PC-9 (cell line): ENCODE measurements around the gene RNF152. TPM values are rescaled to one million over a fixed set of nuclear protein-coding genes. Genes with fewer than 3 reads are reported as not detected.

ENCODE experiments used
- BruUV-seq: library from RNA; stranded (reverse); fragments of 400-500 nt; replicated peaks from 2 replicates; lab custom pipeline; 2021; lab: Mats Ljungman, UMichigan
- CTCF ChIA-PET: fragments of 300-600 bp; sonication (Branson Sonifier 250); formaldehyde crosslinking; loops from one replicate; lab custom pipeline; 2022; ENCODE audit warnings: antibody characterized with exemption; lab: Charles Lee
- POLR2A ChIA-PET: fragments of 300-600 bp; sonication (Branson Sonifier 250); formaldehyde crosslinking; loops from one replicate; lab custom pipeline; 2022; ENCODE audit warnings: antibody characterized with exemption; ENCODE audit not compliant: unreplicated experiment; lab: Charles Lee
- DNase-seq, 2 experiments: peaks; one replicate each; pipeline versions ENCODE4 v3.0.0 to v3.0.0-alpha.2; 2015 to 2022; ENCODE audit warnings: mixed read lengths in 1 of 2
- H2AFZ ChIP-seq: fragments of 200-600 bp; sonication (generic); 2 replicates; pipeline ENCODE4 v1.8.1; 2017; ENCODE audit warnings: antibody characterized with exemption
- H3F3A ChIP-seq: fragments of 200-600 bp; sonication (generic); 2 replicates; pipeline ENCODE4 v1.8.1; 2017; ENCODE audit warnings: antibody characterized with exemption, mild to moderate bottlenecking, low read depth; ENCODE audit not compliant: insufficient read depth
- H3K27ac ChIP-seq: fragments of 200-600 bp; sonication (generic); 2 replicates; pipeline ENCODE4 v1.6.1; 2016; ENCODE audit warnings: mixed run types
- H3K27me3 ChIP-seq: fragments of 200-600 bp; sonication (generic); 2 replicates; pipeline ENCODE4 v1.6.1; 2016; ENCODE audit warnings: low read depth, mixed run types; ENCODE audit not compliant: insufficient read depth
- H3K36me3 ChIP-seq: fragments of 200-600 bp; sonication (generic); 2 replicates; pipeline ENCODE4 v1.6.1; 2016; ENCODE audit warnings: low read depth, mixed run types
- H3K4me1 ChIP-seq: fragments of 200-600 bp; sonication (generic); replicated peaks from 2 replicates; pipeline ENCODE4 v1.6.1; 2016; ENCODE audit warnings: mixed run types; ENCODE audit not compliant: insufficient read depth
- H3K4me2 ChIP-seq: fragments of 200-600 bp; sonication (generic); 2 replicates; pipeline ENCODE4 v1.6.1; 2017; ENCODE audit warnings: mixed run types
- H3K4me3 ChIP-seq: fragments of 200-600 bp; sonication (generic); 2 replicates; pipeline ENCODE4 v1.6.1; 2016; ENCODE audit warnings: mixed run types
- H3K79me2 ChIP-seq: fragments of 200-600 bp; sonication (generic); 2 replicates; pipeline ENCODE4 v1.6.1; 2017; ENCODE audit warnings: low read depth, mixed run types
- H3K9me2 ChIP-seq: fragments of 200-600 bp; sonication (generic); 2 replicates; pipeline ENCODE4 v1.8.1; 2017; ENCODE audit warnings: mild to moderate bottlenecking; ENCODE audit not compliant: insufficient read depth
- H3K9me3 ChIP-seq: fragments of 200-600 bp; sonication (generic); 2 replicates; pipeline ENCODE4 v1.8.1; 2016; ENCODE audit warnings: low read depth; ENCODE audit not compliant: insufficient read depth
- H4K20me1 ChIP-seq: fragments of 200-600 bp; sonication (generic); 2 replicates; pipeline ENCODE4 v1.8.1; 2017; ENCODE audit not compliant: insufficient read depth
- EZH2 ChIP-seq: fragments of 200-600 bp; sonication (generic); IDR thresholded peaks from 2 replicates; pipeline ENCODE4 v1.8.0; 2017; ENCODE audit warnings: antibody characterized with exemption, low read depth
- intact Hi-C: fragments of 100-400 bp; cut with micrococcal nuclease; formaldehyde crosslinking; loops from one replicate; pipeline ENCODE4 v1.10.0; 2022; ENCODE audit not compliant: unreplicated experiment
- total RNA-seq: library from RNA; stranded (reverse); gene quantifications from 2 replicates; pipeline ENCODE4 v1.2.3, GENCODE V29; 2021
- TF ChIP-seq, protein P1 (sequence below): fragments of 200-600 bp; sonication (generic); conservative IDR thresholded peaks from 2 replicates; pipeline ENCODE4 v1.6.1; 2017; ENCODE audit warnings: mixed run types, antibody characterized with exemption, mild to moderate bottlenecking, moderate library complexity

Gene RNF152
- total RNA-seq, 1 experiment from 2014 or later, result not detected

DNA sequence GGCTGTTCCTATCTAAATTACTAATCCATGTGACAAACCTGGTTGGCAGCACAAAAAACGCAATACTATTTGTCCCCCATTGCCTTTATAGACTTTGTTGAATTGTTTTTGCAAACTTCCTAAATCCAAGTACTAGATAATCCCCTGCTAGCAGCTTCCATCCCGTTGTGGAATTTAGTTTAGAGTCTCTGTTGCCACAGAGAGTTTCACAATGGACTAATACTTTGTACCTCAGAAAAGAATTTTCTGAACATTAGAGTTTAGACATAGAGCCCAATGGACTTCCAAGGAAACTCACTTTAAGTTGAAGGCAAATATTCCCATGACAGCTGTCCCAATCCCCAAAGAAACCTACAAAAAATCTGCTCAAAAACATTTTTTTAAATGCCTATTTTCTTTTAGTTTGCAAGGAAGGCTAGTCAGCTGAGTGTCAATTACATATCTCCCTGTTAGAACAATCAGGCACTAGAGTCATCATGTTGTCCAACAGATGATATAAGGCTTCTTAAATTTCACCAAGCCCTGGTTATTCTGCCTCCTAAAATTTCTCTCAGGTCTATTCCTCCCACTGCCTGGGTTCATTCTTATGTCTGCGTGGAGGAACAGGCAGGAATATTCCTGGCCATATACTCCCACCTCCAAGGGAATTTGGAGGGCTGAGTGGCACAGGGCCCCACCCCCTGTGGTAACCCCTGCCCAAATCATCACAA, 27.2 kb downstream of the RNF152 start:
- CTCF ChIA-PET, result no interaction called here
- H3K36me3 ChIP-seq, result no peaks in the 10 kb centered on the region
- H3K4me2 ChIP-seq, result no peak overlapping the region
- intact Hi-C loops, result no loop called here
- no peaks in the 10 kb centered on the region for H3K79me2 ChIP-seq
- H3K27me3 ChIP-seq, result no peaks in the 10 kb centered on the region; the same call in 1 of the 2 replicates
- H4K20me1 ChIP-seq, result no peaks in the 10 kb centered on the region
- H3K4me1 ChIP-seq, result no peaks in the 10 kb centered on the region
- H3F3A ChIP-seq, result no peaks in the 10 kb centered on the region
- no peak overlapping the region for H3K27ac ChIP-seq
- DNase-seq, result no peak
- TF ChIP-seq, protein P1, sequence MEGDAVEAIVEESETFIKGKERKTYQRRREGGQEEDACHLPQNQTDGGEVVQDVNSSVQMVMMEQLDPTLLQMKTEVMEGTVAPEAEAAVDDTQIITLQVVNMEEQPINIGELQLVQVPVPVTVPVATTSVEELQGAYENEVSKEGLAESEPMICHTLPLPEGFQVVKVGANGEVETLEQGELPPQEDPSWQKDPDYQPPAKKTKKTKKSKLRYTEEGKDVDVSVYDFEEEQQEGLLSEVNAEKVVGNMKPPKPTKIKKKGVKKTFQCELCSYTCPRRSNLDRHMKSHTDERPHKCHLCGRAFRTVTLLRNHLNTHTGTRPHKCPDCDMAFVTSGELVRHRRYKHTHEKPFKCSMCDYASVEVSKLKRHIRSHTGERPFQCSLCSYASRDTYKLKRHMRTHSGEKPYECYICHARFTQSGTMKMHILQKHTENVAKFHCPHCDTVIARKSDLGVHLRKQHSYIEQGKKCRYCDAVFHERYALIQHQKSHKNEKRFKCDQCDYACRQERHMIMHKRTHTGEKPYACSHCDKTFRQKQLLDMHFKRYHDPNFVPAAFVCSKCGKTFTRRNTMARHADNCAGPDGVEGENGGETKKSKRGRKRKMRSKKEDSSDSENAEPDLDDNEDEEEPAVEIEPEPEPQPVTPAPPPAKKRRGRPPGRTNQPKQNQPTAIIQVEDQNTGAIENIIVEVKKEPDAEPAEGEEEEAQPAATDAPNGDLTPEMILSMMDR, result no peak
- TF ChIP-seq EZH2, result no peak
- no peak overlapping the region for H2AFZ ChIP-seq
- H3K9me3 ChIP-seq, result no peaks in the 10 kb centered on the region
- no peaks in the 10 kb centered on the region for H3K9me2 ChIP-seq
- BruUV-seq, result no TSS peak
- POLR2A ChIA-PET, result interaction anchor here (0.6 kb wide), 1 partner anchor 115 kb away, joined by 5 read pairs; no protein-coding TSS in a partner anchor
- no peak overlapping the region for H3K4me3 ChIP-seq

DNA sequence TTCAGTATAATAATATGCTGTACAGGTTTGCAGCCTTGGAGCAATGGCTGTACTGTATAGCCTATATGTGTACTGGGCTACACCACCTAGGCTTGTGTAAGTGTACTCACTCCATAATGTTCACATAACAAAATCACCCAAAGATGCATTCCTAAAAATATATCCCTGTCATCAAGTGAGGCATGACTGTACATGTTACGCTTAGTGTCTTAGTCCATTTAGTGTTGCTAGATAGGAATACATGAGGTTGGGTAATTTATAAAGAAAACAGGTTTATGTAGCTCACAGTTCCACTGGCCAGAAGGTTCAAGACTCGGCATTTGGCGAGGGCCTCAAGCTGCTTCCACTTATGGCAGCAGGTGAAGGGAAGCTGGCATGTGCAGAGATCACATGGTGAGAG, 31.4 kb downstream of the RNF152 start:
- Histone ChIP-seq H3F3A (no peaks in the 10 kb centered on the region), H3K4me2 (no peak overlapping the region), H3K9me3 (no peaks in the 10 kb centered on the region), H2AFZ (no peak overlapping the region), H3K4me3 (no peak overlapping the region), H3K27ac (no peak overlapping the region), H3K27me3 (no peaks in the 10 kb centered on the region; the same call in 1 of the 2 replicates), H3K36me3 (no peaks in the 10 kb centered on the region), H3K4me1 (no peaks in the 10 kb centered on the region), H3K79me2 (no peaks in the 10 kb centered on the region), H3K9me2 (no peaks in the 10 kb centered on the region), H4K20me1 (no peaks in the 10 kb centered on the region)
- TF ChIP-seq, protein P1, result no peak
- no peak for TF ChIP-seq EZH2
- DNase-seq, result no peak
- CTCF ChIA-PET, result no interaction called here
- BruUV-seq, result no TSS peak
- intact Hi-C loops, result no loop called here
- POLR2A ChIA-PET, result no interaction called here

DNA sequence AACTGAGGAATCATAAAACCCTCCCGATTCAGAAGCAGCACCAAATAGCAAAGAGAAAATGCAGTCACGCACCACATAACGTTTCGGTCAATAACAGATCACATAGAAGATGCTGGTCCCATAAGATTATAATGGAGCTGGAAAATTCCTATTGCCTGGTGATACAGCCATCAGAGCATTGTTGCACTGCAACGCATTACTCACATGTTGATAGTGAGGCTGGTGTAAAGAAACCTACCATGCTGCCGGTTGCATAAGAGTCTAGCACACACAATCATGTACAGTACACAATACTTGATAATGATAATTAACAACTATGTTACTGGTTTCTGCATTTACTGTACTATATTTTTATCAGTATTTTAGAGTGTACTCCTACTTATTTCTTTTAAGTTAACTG, 32.5 kb downstream of the RNF152 start:
- H3F3A ChIP-seq, result no peaks in the 10 kb centered on the region
- no TSS peak for BruUV-seq
- DNase-seq, result no peak
- H3K9me2 ChIP-seq, result no peaks in the 10 kb centered on the region
- H3K27ac ChIP-seq, result no peak overlapping the region
- H2AFZ ChIP-seq, result no peak overlapping the region
- no peaks in the 10 kb centered on the region for H3K79me2 ChIP-seq
- no peaks in the 10 kb centered on the region for H3K9me3 ChIP-seq
- no peaks in the 10 kb centered on the region for H3K4me1 ChIP-seq
- TF ChIP-seq, protein P1, result no peak
- TF ChIP-seq EZH2, result no peak
- H3K27me3 ChIP-seq, result no peaks in the 10 kb centered on the region; the same call in 1 of the 2 replicates
- ChIA-PET CTCF (no interaction called here), POLR2A (interaction anchor here (0.7 kb wide), 1 partner anchor 12 kb away, joined by 5 read pairs; no protein-coding TSS in a partner anchor)
- intact Hi-C loops, result no loop called here
- H3K4me3 ChIP-seq, result no peak overlapping the region
- H3K4me2 ChIP-seq, result no peak overlapping the region
- no peaks in the 10 kb centered on the region for H3K36me3 ChIP-seq
- H4K20me1 ChIP-seq, result no peaks in the 10 kb centered on the region
